Cerebellar nuclear complex (tissue), 1 donor: Measurements from ENCODE around the gene RHOJ.
A peak's percentile ranks its signal among the peaks of the same experiment; 100 is the strongest.

Experiments
- DNase-seq, 2 experiments: peaks; one replicate each; lab custom pipeline; 2025; lab: John Stamatoyannopoulos, UW

Gene RHOJ

DNA sequence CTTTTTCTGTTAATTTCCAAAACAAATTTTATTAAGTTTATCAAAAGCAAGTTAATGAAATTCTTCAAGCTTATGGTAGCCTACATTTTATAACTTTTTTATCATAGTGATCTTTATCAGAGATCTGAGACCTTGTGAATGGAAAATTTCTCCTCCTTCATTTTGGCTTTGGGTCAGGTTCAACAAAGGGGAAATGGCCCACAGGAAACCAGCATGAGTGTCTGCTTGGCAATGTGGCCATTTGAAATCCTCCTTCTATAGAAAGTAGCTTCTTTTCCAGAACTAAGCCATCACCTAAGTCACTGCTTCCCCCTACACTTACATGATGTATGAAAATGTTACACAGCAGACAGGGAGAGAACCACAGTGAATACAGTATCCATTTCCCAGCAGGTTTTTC lies 1.6 kb downstream of the RHOJ start:
- DNase-seq, result no peak

DNA sequence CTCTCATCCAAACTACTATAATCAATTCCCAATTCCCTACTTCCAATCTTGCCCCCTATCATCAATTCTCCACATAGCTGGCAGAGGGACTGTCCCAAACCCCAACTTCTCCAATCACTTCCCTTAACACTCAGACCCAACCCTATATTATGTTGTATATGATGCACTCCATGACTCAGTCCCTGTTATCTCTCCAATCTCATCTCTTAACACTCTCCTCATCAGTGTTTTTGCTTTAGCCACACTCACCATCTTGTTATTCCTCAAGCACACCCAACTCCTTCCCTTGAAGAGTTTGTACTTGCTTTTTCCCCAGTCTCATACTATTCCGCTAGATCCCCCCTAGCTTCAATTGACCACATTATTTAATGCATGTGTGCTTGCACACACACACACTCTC lies 4.9 kb downstream of the RHOJ start:
- DNase-seq, result no peak

DNA sequence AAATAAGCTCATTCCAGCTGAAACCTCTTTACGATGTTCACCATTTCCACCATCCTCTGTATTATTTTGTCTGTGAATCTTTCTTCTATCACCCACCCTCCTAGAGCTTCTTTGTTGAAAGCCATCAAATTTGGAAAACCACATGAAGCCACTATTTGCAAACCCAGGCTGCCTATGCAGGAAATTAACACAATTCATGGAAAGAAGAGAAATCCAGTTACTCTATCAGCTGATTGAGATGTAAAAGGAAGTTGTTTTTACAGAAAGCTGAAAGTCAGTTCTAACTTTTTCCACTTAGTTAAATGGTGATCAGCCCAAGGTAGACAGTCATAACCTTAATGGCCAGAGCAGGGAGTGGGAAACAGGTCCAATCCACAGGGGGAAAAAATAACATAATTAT lies 6.6 kb downstream of the RHOJ start:
- no peak for DNase-seq

DNA sequence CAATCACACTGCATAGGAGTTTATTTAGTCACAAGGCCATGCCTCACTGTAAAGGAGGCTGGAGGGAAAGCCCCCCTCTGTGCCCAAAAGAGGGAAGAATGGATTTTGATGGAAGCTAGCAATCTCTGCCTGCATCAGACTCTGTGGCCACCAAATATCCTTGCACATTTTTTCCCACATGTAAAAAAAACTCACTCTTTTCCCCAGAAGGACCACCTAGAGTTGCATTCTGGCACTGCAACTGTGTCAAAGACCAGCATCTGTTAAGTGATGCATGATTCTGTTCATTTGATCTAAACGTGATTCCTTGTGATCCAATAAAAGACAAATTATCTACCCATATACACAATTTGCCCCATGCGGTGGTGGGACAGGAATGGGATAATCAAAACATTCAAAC lies 8.0 kb downstream of the RHOJ start:
- DNase-seq, result no peak

DNA sequence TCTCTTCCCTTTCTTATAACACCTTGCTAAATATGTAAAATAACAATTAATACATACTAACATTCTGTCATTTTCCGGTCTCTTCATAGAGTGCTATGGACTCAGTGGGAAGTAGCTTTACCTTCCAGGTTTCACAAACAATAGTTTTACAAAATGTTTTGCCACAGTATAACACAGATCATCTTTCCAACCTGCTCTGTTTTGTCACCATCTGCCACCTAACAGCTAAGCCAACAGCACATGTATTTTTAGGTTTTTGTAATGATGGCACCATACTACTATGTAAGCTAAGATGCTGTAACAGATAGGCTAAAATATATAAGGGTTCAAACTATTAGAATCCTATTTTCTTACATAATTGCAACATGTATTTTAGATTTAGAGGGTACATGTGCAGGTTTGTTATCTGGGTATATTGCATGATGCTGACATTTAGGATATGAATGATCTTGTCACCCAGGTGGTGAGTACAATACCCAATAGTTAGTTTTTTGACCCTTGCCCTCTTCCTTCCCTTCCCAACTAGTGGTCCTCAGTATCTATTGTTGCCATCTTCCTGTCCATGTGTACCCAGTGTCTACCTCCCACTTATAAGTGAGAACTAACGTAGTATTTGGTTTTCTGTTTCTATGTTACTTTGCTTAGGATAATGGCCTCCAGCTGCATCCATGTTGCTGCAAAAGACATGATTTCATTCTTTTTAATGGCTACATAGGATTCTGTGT lies 8.7 kb downstream of the RHOJ start:
- DNase-seq, result no peak

DNA sequence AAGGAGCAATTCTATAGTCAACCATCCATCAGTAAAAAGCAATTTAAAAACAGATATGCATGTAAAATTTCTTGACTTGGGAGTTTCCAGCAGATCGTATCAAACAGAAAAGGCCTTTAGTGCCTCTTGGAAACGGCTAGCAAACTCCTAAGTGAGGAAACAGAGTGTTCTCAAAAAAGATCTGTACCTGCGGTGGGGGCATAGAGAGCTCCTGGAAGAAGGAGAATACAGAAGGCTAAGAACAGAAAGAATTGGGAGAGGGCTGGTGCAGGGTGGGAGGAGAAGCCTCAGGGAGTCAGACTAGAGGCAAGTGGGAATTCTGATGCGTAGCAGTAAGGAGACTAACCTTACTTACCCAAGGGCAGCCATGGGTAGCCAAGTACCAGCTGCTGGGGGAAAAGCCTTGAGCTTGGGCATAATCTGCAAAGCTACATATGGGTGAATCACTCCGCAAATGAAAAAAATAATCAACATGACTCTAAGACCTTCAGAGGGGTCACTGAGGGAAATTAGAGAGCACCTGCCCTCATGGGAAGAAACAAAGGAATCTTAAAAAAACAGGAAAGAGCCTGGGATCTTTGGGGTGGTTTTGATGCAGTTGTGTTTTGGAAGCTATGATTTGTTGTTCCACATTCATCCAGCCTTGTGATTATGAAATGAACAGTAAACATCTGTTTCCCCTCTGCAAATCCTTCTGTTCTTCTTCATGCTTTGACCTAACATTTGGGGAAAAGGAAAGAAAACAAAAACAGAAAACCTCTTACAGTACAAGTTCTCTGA lies 10.4 kb downstream of the RHOJ start:
- no peak for DNase-seq

DNA sequence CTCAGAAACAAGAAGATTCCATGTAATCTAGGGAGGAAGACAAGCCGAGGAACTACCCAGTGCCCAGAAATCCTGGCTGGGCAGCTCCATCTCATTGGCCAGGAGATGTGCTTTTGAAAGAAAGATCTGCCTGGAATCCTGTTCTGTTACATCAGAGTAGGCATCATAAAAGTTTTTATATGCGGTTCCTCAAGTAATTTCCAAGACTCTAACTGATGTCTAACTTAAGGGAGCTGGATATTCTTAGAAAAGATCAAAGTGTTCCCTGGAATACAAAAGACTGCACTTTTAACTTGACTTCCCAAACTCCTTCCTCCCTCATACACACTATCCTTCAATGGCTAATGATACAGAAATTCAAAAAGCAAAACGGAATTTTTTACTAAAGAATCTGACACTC lies 16.3 kb downstream of the RHOJ start:
- no peak for DNase-seq

DNA sequence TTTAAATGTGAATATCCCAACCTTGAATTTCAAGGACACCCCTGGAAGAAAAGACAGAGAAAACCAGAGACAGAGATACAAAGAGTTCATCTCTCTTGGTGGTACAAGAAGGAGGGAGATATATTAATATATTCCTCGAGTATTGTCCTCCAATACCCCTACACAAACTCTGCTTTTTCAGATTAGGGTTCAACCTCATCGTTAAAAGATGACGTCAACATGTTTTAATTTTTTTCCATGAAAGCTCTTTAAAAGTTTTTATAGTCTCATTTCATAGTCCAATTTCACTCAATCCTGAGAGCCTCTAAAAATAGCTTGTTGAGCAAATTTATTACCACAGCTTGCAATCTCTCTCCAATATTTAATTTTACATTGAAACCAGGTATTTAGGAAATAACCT lies 19.4 kb downstream of the RHOJ start:
- no peak for DNase-seq

DNA sequence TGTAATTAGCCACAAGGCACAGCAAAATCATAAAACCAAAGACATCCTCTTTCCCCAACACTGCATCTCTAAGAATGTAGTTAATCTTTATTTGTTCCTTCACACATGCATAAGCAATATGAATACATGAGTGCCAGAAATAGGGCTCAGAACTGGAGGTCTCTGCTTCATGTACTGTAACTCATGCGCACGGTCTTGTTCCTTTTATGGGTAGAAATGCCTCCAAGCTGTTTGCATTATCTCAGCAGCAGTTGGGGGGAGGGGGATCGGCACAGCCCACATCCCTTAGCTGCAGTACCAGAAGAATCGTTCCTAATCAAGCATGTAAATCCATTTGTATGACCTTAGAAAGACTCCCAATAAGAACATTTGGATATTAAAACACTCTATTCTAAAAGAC lies 20.0 kb downstream of the RHOJ start:
- no peak for DNase-seq

DNA sequence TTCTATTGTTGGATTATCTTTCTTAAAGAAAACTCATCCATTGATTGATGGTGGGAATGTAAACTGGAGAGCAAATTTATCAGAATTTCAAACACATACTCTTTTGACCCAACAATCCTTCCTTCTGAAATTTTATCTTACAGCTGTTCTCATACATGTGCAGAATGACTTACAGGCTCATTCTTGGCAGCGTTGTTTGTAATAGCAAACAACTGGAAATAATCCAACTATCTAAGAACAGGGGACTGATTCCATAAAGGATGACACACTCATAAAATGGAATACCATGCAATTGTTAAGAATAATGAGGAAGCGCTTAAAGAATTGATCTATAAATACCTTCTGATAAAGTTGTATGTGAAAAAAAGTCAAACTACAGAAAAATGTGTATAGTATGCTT lies 24.0 kb downstream of the RHOJ start:
- DNase-seq, result no peak

DNA sequence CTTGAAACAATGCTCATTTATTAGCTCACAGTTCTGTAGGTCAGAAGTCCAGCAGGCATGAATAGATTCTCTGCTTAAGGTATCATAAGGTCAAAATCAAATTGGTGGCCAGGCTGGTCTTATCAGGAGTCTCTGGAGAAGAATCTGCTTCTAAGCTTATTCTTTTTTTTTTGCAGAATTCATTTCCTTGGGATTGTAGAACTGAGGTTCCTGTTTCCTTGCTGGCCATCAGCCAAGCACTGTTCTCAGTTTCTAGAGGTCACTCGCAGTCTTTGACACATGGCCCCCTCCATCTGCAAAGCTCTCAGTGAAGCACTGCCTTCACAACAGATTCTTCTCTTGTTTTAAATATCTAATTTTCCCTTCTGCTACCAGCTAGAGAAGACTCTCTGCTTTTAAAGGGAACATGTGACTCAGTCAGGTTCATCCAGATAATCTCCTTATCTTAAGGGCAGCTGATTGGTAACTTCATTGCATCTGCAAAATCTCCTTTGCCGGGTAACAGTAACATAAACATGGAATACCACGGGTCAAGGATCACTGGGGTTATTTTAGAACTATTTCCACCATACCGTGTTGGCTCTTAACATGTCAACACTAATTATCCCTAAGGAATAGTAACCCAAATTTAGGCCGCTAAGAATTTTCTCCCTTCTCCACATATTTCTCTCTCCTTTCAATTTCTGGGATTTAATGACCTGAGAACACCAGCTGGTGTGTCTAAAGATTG lies 25.3 kb downstream of the RHOJ start:
- DNase-seq, result no peak

DNA sequence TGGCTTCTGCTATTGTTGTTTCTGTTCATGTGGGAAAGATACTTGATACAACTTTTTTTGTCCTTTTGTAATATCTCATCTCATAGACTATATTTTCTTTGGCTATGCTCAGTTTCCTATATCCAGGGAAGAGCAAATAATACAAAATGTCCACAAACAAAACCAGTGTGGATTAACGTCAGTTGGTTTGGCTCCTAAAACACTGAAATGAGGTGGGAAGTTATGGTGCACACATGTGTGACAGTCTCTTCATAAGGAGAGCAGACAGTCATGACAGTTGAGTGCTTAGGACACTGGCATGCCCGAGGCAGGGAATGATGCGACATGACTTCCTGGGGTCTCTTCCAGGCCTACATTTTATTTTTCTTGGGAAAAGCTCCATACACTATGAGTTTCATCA lies 27.5 kb downstream of the RHOJ start:
- DNase-seq, result no peak

DNA sequence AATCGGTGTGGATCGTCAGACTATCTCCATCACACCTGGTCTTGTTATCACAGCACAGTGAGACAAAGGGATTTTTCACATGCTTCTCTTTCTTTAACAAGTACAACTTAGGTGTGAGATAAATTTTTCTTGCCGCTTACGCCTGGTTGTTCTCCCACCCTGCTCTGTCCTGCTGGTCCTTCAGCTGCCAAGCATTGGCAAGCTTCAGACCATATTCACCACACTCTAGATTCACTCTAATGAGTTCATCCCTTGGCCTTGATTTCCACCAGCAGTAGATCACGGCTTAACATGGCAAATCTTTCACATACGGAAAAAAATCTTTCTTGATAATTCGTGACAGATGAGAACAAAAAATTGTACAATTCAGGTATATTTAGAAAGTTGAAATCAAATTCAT lies 33.5 kb downstream of the RHOJ start:
- DNase-seq, result no peak

DNA sequence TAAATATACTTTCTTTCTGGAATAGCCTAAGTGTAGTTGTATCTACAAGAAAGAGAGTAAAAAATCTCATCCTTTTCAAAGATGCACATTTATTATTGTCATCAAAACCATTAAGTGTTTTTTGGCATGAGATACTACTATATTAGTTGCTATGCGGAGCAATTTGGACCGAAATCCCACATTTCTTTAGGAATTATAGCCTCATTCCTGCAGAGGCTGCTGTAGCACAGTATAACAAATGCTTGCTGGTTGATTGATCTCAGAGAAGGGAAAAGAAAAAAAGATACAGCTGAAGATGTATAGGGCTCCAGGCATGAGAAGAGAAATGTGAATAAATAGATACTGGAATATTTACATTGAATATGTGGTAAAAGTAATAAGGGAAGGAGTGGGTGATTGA lies 36.0 kb downstream of the RHOJ start:
- no peak for DNase-seq

DNA sequence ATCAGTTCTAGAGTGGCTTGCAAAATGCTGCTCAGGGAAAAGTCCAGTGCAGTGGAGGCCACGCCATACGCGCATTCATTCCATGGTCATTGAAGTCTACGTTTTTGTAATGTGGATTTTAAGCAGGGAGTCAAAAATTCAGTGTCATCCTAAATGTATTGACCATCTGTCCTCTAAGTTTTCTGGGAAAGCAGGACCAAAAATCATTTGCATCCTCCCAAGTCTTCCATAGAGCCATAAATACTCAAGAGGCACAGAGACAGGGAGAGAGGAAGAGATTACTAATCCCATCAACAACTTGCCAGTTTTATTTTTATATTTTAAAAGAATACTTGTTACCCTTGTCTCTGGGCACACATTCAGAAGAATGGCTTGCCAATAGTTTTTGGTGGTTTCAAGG lies 36.9 kb downstream of the RHOJ start:
- DNase-seq, result no peak

DNA sequence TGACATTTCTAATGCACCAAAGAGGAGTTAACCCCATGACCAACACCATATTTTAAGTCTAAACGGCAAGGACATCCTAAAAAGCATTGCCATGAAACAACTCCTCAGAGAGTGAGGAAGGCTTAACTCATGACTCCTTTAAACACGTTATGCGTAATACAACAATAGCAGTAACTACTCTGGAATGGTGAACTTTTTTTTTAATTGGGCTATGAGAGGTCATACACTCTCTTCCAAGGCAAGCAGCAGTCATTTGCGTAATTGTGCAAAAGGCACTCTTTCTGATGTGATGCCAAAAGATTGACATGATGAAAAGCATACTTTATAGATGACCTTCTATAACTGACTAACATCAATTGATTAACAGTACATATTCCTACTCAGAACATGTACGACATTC lies 39.4 kb downstream of the RHOJ start:
- no peak for DNase-seq

DNA sequence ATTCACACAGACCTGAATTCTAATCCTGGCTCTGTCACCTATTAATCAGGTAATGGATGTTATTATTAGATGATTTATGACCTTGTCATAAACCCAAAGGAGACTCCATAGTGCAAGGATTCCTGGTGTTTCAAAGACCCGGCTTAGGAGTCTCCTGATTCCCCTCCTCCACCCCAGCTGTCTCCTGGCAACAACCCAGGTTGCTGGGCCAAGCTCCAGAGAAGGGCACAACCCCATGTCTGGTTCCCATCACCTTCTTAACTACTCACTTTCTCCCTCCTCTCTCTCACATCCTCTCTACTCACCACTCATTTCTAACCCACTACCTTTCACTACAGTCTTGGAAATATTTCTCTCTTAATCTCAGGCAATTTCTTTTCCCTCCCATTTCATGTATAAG lies 41.6 kb downstream of the RHOJ start:
- DNase-seq, result no peak

DNA sequence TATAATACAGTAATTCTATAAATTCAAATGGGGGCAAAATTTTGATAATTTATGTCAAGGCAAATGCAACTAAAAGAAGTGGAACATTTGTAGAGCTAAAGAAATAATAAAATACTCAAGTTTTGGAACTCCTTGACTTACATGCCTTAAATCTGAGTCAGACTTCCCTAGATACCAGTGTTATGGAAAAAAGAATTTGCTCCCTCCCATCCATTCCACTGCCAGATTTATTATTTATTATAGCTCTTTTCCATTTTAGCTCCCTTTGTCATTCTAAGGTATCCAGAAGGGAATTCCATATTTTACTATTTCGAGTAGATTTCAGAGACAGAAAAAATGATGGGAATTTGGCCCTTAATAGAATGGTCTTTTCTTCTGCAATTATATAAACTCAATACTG lies 44.0 kb downstream of the RHOJ start:
- DNase-seq, result no peak

DNA sequence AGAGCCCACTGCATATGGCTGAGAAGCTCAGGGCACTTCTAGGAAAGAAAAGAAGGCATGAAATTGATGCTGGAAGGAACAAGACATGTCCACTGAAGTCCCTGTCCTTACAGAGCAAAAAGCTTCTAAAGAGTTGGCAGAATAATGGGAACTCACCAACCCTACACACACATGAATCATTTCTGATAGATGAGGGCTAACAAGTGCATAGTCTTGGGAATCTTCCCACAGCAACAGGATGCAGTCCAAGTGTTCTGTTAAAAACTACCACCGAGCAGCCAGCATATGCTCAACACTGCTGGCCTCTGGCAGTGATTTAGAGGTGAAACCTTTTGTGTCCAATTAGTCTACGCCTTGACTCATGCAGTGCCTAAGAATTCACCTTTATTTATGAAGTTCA lies 44.8 kb downstream of the RHOJ start:
- DNase-seq, result peak; percentile 26 to 40

DNA sequence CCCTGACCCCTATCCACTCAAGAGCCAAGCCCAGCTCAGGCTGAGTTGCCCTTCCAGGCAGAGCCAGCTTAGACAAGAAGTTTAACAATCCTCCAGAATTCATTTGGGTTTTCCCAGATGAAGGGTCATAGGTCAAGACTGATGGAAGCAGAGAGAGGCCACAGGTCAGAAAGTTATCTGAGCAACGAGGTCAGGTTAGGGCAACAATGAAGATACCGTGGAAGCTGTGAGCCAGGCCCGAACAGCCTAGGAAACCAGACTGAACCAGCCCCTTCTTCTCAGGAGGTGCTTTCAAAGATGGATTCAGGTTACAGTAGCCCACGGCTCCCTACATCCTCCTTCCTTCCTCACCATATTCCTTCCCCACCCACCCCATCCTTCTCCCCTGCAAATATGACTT lies 53.1 kb downstream of the RHOJ start:
- DNase-seq, result no peak

DNA sequence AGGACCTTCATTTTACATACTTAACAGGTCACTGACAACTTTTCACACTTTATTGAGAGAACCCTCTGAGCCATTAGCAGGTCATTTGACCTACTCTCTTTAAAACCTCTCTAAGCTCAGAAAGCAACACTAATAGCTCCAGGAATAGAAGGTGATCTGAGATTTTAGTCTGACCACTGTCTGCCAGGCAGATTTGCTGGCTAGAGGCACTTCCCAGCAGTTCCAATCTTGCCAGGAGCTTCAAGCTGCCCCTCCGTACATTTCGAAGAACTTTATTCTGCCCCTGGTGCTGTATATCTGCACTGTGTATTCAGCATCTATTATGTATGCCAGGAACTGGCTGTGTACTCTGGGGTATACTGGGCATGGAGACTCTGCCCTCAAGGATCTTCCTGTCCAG lies 58.2 kb downstream of the RHOJ start:
- no peak for DNase-seq

DNA sequence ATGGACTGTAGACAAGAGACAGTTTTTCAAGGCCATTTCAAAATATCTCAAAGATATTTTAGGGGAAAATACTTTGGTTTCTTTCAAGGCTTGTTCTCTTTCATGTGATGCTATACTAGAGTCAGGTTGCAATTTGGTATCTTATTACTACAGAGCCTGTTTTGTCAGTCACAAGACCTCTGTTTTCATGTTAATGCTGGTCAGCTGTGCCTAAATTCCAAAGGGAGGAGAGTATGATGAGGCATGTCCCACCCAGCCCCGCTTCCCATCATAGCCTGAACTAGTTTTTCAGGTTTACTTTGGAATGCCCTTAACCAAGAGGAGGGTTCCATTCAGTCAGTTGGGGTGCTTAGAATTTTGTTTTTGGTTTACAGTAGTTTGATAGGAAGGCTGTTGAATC lies 61.9 kb downstream of the RHOJ start:
- no peak for DNase-seq

DNA sequence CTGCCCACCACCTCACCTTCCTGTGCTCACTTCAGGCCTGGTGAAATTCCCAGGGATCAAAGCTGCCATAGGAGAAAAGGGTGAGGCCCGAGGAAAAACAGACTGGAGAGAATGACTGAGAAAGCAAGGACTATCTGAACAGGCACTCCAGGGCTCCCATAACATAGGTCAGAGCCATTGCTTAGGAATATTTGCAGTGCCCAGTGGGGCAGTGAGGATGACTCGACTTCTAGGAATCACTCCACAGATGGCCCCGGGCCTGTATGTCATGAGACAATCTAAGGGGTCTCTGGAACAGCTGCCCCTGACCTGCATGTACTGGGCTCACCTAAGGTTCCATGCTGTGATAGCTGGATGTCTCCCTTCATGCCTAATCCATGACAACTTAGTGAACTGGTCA lies 62.9 kb downstream of the RHOJ start:
- DNase-seq, result no peak
